GM21423 (cell line): Measurements from ENCODE around the gene TENM4.
"Not testable (repeated sequence)": the region's sequence is repeated elsewhere in the genome, so short reads cannot be mapped to it uniquely, and the experiment has no call there.

Experiments used
- ATAC-seq: cut with Tn5 transposase; IDR thresholded peaks from one replicate; pipeline ENCODE4 v1.9.1; 2021; ENCODE audit warnings: mild to moderate bottlenecking, moderate library complexity; ENCODE audit not compliant: unreplicated experiment

TENM4 gene

GRCh38 chr11:78925387-78925786, 515.4 kb downstream of the TENM4 start:
- ATAC-seq: no peak

- ATAC-seq: no peak
These were observed 517.8 kb downstream of the TENM4 start for GRCh38 chr11:78922859-78923625.

- ATAC-seq: no peak
These were observed 519.3 kb downstream of the TENM4 start for GRCh38 chr11:78921509-78921908.

- ATAC-seq: no peak
These were observed 520.5 kb downstream of the TENM4 start for GRCh38 chr11:78920329-78920728.

- no peak for ATAC-seq
These were observed 524.1 kb downstream of the TENM4 start for GRCh38 chr11:78916759-78917158.

- ATAC-seq: no peak
These were observed 526.3 kb downstream of the TENM4 start for GRCh38 chr11:78914503-78914902.

GRCh38 chr11:78912778-78913177, 528.1 kb downstream of the TENM4 start:
- ATAC-seq: no peak

- ATAC-seq: no peak
These were observed 530.5 kb downstream of the TENM4 start for GRCh38 chr11:78910322-78910721.

- ATAC-seq: no peak
These were observed 531.4 kb downstream of the TENM4 start for GRCh38 chr11:78909386-78909785.

GRCh38 chr11:78907636-78908035, 533.2 kb downstream of the TENM4 start:
- ATAC-seq: no peak

- no peak for ATAC-seq
These were observed 534.3 kb downstream of the TENM4 start for GRCh38 chr11:78906566-78906965.

GRCh38 chr11:78905756-78906155, 535.1 kb downstream of the TENM4 start:
- no peak for ATAC-seq

GRCh38 chr11:78902771-78903507, 537.9 kb downstream of the TENM4 start:
- no peak for ATAC-seq

- no peak for ATAC-seq
These were observed 539.0 kb downstream of the TENM4 start for GRCh38 chr11:78901831-78902230.

- ATAC-seq: no peak
These were observed 542.5 kb downstream of the TENM4 start for GRCh38 chr11:78898266-78898775.

GRCh38 chr11:78893996-78894395, 546.8 kb downstream of the TENM4 start:
- no peak for ATAC-seq

- ATAC-seq: no peak
These were observed 551.1 kb downstream of the TENM4 start for GRCh38 chr11:78889698-78890097.

GRCh38 chr11:78886616-78887015, 554.2 kb downstream of the TENM4 start:
- no peak for ATAC-seq

GRCh38 chr11:78884761-78885160, 556.1 kb downstream of the TENM4 start:
- ATAC-seq: no peak

- no peak for ATAC-seq
These were observed 557.3 kb downstream of the TENM4 start for GRCh38 chr11:78883506-78883905.

GRCh38 chr11:78879094-78879980, 561.5 kb downstream of the TENM4 start:
- not testable (repeated sequence) for ATAC-seq
